GM12891 (cell line): ENCODE measurements around the gene TTN.
"Not testable (repeated sequence)": the region's sequence is repeated elsewhere in the genome, so short reads cannot be mapped to it uniquely, and the experiment has no call there.

Source experiments
- DNase-seq: peaks from one replicate; pipeline ENCODE4 v3.0.0; 2011; ENCODE audit warnings: low spot score; ENCODE audit not compliant: insufficient read length
- FAIRE-seq: peaks from 2 replicates; lab custom pipeline; 2011; peaks lifted over from hg19 to GRCh38; lab: Jason Lieb, UNC
- PAX5 ChIP-seq: IDR thresholded peaks from 2 replicates; pipeline ENCODE4 v1.6.1; 2011; ENCODE audit warnings: low read length, moderate library complexity, mild to moderate bottlenecking; ENCODE audit not compliant: insufficient read depth, severe bottlenecking
- POLR2A ChIP-seq: IDR thresholded peaks from 2 replicates; pipeline ENCODE4 v1.6.1; 2011; ENCODE audit warnings: low read depth, low read length, control low read depth
- POLR2AphosphoS5 ChIP-seq: IDR thresholded peaks from 2 replicates; pipeline ENCODE4 v1.6.1; 2011; ENCODE audit warnings: low read depth, low read length, control low read depth
- POU2F2 ChIP-seq: IDR thresholded peaks from 2 replicates; pipeline ENCODE4 v1.6.1; 2011; ENCODE audit warnings: low read depth, mild to moderate bottlenecking, control low read depth, low read length, moderate library complexity
- SPI1 ChIP-seq: IDR thresholded peaks from 2 replicates; pipeline ENCODE4 v1.6.1; 2011; ENCODE audit warnings: low read depth, low read length, control low read depth
- TAF1 ChIP-seq: IDR thresholded peaks from 2 replicates; pipeline ENCODE4 v1.6.1; 2011; ENCODE audit warnings: low read depth, low read length, control low read depth

TTN gene

GRCh38 chr2:178536037-178536436, 271.2 kb downstream of the TTN start:
- DNase-seq, result no peak
- TF ChIP-seq POU2F2 (no peak), PAX5 (no peak), POLR2A (no peak), TAF1 (no peak), SPI1 (peak; percentile 92), POLR2AphosphoS5 (no peak)
- no peak for FAIRE-seq

DNA sequence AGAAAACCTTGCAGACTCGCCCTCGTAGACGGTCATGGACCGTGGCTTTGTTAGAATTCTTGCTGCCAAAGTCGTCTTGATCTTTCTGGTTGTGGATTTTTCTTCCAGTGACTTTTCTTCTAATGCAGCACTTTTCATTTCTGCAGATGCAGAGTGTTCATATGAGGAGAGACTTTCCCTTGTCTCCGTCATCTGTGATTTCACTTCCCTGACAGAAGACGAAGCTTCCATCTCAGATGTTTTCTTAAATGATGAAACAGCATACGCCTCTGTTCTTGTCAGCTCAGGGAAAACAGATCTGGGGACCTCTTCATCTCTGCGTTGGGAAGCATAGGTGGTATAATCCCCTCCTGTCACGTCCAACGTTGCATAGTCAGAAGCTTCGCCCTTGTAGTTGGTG, 276.1 kb downstream of the TTN start:
- TF ChIP-seq TAF1 (no peak), POLR2AphosphoS5 (no peak), POU2F2 (no peak), PAX5 (no peak), SPI1 (peak; percentile 45; the same call in 1 of the 2 replicates), POLR2A (no peak)
- FAIRE-seq (peak; percentile 58), DNase-seq (no peak)

- peak; percentile 87 for FAIRE-seq
- peak; percentile 89 for TF ChIP-seq SPI1
- no peak for TF ChIP-seq PAX5
- DNase-seq, result no peak
Measured at GRCh38 chr2:178530625-178531142, 276.5 kb downstream of the TTN start.

GRCh38 chr2:178530131-178530530, 277.1 kb downstream of the TTN start:
- DNase-seq (no peak), FAIRE-seq (no peak)
- TF ChIP-seq TAF1 (no peak), PAX5 (no peak), POLR2A (no peak), POLR2AphosphoS5 (no peak)

DNA sequence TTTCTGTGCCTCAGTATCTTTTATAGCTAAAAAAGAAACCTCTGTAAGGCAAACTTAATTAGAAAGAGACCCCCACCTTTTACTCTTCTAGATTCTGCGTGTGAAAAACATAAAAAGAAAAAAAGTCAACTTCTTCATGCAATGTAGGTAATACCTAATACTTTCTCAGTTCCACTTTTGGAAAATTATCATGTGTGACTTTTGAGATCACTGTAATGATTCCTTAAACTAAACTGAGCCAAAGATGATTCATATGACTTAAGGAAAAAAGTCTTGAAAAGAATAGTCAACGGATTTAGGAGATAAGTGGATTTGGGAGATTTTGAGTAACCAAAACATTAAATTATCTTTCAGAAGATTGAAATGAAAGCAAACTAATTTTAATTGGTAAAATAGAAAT, 278.0 kb downstream of the TTN start:
- FAIRE-seq, result no peak

GRCh38 chr2:178528647-178529046, 278.6 kb downstream of the TTN start:
- TF ChIP-seq POLR2A, result no peak
- TF ChIP-seq POLR2AphosphoS5, result no peak
- TF ChIP-seq PAX5, result no peak
- TF ChIP-seq SPI1, result no peak
- no peak for TF ChIP-seq POU2F2
- no peak for TF ChIP-seq TAF1
- FAIRE-seq (peak; percentile 33), DNase-seq (no peak)

More for the DNA sequence above, 278.0 kb downstream of the TTN start:
- DNase-seq, result no peak
- peak; percentile 78 for TF ChIP-seq SPI1
- TF ChIP-seq POU2F2, result no peak

DNA sequence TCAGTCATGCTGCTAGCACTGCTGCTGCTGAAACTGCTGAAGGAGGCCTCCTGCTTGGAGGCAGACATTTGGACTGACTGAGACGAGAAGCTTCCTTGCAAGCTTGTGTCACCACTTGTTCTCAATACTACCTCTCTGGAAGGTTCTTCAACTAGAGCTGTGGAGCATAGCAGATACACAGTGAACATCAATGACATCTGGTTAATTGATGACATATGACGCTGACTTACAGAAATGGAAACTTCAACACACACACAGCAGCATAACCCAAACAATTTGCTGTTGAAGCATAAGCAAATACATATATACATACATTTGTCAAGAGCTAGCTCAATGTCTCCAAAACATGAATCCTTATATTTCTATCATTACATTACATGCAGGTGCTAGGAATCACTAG, 279.6 kb downstream of the TTN start:
- TF ChIP-seq TAF1, result no peak
- no peak for TF ChIP-seq POLR2A
- DNase-seq, result no peak
- FAIRE-seq, result peak; percentile 40

DNA sequence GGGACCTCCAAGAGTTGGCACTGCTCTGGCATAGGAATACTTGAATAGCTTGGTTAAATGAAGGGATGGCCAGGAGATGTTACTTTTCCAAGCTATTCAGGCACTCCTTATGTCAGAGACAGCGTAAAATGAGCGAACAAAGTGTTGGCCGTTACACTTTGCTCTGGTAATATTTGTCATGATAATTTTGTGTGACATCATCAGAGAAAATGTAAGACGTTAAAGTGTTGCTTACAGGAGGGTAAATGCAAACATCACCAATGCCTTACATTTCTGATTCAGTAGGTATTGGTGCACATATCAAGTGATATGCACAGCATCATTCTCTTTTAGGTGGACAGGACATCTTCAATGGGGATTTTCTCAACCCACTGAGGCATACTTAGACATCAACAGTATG, 281.0 kb downstream of the TTN start:
- TF ChIP-seq POU2F2, result no peak
- TF ChIP-seq POLR2A, result no peak
- no peak for TF ChIP-seq SPI1
- no peak for TF ChIP-seq TAF1
- DNase-seq (no peak), FAIRE-seq (no peak)

DNA sequence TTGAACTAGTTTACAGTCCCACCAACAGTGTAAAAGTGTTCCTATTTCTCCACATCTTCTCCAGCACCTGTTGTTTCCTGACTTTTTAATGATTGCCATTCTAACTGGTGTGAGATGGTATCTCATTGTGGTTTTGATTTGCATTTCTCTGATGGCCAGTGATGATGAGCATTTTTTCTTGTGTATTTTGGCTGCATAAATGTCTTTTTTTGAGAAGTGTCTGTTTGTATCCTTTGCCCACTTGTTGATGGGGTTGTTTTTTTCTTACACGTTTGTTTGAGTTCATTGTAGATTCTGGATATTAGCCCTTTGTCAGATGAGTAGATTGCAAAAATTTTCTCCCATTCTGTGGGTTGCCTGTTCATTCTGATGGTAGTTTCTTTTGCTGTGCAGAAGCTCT, 281.8 kb downstream of the TTN start:
- DNase-seq, FAIRE-seq: not testable (repeated sequence)

GRCh38 chr2:178525010-178525409, 282.2 kb downstream of the TTN start:
- FAIRE-seq, DNase-seq: not testable (repeated sequence)

GRCh38 chr2:178523596-178524134, 283.6 kb downstream of the TTN start:
- DNase-seq (no peak), FAIRE-seq (peak; percentile 76)
- no peak for TF ChIP-seq PAX5

- DNase-seq (peak; percentile 44), FAIRE-seq (peak; percentile 98)
- TF ChIP-seq POU2F2 (peak; percentile 66), POLR2A (peak; percentile 87), SPI1 (peak; percentile 14; the same call in 1 of the 2 replicates), TAF1 (peak; percentile 91), PAX5 (no peak), POLR2AphosphoS5 (peak; percentile 94)
Measured at GRCh38 chr2:178522950-178523595, 284.1 kb downstream of the TTN start.
